Stimulated activated CD8-positive, alpha-beta memory T cell treated with anti-CD3 and anti-CD28 coated beads, Interleukin-12 subunit alpha, Interleukin-12 subunit beta, amount 100 ng/mL, for 4 hours (primary cell): ENCODE measurements around the gene MROH7.

Experiments used
- DNase-seq: peaks from one replicate; pipeline ENCODE4 v3.0.0-alpha.2; 2020; ENCODE audit warnings: low read depth

MROH7 gene

DNA sequence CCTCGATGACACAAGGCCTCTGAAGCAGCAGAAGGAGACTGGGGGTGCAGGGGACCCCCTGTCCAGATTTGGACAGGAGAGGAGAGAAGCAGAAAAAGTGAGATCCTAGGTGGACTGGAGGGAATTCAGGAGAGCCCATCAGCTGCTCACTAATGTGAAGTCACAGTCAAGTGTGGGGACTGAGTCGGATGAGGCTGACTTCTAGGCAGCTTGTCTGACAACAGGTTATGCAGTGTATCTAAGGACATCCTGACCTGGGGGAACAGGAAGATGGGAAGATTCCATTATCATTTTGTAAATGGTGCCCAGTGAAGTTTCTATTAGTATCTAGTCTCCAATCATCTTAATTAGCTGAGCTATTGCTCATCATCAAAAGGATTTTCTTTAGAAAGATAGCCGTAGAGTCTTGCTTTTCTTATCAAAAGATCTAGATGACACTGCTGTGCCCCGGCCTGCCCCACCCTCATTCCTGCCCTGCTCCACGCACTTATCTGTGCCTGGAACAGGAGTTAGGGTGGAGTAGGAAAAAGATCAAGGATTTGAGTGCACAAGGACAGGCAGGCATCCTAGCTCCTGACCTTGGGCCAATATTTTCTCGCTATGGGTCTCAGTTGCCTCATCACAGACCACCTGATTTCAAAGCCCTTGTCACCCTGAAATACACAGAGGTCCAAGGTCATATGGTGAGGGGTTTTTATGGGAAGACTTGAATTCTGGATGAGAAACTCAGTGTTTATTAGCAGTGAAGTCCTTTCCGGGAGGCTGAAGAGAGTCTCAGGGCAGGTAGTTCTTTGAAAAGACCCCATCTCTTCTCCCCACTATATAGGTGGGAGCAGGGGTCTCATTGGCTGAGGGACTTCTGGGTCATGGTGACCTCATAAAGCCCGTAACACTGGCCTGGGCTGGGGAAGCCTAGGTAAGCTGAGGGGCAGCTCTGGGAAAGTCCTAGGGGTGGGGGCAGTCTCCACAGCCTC, at the start of gene MROH7:
TSS of gene MROH7 (plus strand) at position 924 of the 974 bp plus-strand sequence. CDS start 11,141 bp downstream, outside the sequence.
- DNase-seq: no peak

DNA sequence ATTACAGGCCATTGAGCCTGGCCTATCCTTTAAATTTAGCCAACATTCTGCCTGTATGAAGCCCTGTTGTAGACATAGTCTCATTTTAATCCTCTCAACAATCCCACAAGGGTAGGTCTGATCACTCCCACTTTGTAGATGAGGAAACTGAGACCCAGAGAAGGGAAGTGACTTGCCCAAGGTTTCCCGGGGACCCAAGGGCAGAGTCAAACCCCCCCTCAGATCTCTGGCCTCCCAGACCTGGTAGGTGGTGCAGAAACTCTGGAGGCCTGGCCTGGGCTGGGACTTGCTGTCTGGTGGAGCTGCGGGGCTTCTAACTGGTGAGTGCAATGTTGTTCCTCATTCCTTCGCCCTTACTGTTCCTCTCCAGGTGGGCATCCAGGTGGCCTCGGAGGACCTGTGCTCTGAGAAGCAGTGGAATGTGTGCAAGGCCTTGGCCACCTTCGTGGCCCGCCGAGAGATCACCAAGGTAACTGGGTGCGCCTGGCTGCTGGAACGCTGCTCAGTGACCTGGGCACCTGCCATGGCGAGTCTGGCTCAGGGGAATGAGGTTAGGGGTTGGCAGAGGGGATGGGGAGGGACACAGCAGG, 47.9 kb upstream of the MROH7 start:
- DNase-seq: no peak

DNA sequence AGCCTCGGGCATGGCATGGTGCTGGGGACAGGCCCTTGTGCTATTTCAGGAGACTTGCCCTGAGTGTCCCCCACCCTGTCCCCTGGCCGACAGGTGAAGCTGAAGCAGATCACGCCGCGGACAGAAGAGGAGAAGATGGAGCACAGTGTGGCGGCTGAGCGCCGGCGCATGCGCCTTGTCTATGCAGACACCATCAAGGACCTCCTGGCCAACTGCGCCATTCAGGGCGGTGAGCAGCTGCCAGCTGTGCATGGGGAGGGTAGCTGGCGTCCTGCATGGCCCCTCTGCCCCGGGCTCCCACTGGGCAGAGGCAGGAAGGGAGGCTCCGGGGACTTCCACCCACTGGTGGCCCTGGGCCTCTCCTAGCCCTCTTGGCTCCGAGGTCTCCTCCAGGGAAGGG, 47.1 kb upstream of the MROH7 start:
- DNase-seq: no peak

DNA sequence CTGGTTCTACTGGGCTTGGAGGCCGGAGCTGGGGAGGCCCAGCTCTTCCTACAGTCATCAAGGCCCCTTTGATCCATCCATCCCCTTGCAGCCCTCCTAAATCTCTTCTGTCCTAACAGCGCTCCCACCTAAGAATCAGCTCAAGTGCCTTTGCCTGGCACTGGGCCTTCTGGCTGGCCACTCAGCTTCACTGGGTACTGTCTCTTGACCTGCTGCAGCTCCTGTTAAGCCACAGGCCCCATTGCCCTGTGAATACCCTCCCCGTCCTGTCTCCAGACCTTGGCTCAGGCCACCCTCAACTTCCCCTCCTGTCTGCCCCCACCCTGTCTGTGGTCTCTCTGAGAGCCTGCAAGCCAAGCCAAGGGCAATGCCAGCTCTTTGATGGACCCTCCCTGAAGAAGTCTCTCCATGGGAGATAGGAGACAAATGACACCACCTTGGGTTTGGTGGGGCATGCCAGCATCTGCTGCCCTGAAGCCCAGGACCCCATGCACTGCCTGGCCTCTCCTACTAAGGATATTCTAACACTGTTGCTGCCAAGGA, 45.6 kb upstream of the MROH7 start:
- no peak for DNase-seq

DNA sequence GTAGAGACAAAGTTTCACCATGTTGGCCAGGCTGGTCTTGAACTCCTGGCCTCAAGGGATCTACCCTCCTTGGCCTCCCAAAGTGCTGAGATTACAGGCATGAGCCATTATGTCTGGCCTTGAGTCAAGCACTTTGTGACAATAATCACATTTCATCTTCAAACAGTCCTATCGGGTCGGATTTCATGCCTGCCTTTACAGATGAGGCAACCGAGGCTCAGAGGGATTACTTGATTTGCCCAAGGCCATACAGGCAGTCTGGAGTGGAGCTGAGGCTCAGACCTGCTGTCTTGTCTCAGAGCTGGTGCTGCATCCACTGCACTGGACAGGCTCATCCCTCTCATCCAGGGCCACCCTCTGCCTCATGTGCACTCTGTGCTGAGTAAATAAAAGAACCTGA, 44.8 kb upstream of the MROH7 start:
- no peak for DNase-seq

- no peak for DNase-seq
Observed at GRCh38 chr1:54597455-54598030, 44.0 kb upstream of the MROH7 start.

DNA sequence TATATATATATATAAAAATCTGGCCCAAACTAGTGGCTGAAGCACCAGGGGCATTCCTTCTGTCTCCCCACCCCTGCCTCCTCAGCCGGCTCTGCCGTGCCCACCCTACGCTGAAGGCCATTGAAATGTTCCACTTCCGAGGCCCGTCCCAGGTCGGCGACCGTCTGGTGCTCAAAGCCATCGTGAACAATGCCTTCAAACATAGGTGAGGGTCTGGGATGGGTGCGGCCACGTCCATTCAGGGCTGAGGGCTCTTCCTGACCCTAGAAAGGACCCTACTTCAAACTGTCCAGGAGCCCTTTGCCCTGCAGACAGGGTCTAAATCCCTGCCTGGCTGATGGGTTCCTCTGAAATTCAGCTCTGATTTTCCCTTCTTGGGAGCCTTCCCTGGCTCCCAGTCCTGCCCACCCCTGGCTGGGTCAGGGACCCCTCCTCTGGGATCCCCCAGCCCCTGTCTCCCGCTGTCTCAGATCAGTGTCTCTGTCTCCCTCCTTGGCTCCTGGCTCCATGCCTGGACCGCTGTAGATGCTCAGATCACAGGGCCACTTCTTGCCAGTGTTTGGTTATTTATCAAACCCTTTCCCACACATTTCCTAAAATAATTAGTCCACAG, 42.3 kb upstream of the MROH7 start:
- no peak for DNase-seq

DNA sequence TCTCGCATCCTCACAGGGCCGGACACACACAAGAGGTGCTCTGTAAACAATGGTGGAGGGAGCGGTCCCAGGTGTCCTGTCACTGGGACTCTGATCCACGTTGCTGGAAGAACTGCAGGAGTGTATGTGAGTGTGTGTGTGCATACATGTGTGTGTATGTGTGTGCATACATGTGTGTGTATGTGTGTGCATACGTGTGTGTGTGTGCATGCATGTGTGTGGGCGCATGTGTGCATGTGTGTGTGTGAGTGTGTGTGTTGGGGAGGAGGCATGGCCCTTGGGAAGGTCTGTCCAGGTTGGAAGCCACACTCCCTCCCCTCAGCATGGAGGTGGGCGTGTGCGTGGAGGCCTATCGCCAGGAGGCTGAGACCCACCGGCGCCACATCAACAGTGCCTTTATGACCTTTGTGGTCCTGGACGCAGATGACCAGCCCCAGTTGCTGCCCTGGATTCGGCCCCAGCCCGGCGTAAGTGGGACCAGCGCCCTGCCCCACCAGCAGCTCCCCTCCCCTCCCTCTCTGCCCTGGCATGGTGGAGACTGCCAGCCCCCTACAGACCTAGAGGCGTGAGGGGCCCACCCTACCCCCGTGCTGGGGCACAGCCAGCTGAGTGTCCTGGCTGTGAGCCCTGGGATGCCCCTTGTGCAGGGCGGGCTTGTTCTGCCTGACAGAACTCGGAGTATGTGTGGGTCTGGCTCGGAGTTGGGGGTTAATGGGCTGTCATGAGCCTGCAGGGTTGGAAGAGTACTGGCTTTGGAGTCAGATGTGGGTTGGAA, 40.5 kb upstream of the MROH7 start:
- no peak for DNase-seq

DNA sequence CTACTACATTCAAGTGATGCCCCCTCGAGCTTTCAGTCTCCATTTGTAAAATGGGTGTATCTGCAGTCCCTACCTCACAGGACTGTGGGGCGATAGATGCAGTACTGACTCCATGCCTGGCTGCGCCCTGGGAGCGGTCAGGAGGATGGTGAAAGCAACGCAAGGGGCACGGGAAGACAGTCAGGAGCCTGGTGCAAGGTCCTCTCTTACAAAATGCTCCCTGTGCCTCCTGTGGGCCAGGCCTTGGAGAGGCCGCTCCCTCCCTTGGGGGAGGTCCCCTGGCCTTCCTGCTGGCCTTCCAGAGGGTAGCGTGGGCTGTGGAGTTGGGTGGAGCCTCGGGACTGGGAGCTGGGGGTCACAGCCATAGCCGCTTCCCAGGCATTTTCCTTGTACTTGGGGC, 39.9 kb upstream of the MROH7 start:
- DNase-seq: no peak

- no peak for DNase-seq
Observed at GRCh38 chr1:54602554-54602953, 39.0 kb upstream of the MROH7 start.

DNA sequence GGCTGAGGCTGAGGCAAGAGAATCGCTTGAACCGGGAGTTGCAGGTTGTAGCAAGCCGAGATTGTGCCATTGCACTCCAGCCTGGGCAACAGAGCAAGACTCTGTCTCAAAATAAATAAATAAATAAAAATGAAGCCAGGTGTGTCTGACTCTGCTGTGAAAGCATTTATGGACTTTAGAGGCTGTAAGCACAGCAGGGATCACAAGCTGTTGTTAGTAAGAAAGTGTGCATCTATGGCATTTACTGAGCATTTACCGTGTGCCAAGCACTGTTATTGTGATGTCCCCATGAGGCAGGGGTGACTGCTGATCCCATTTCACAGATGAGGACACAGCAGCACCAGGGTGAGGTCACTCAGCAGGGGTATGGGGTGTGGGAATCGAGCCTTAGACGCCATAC, 38.3 kb upstream of the MROH7 start:
- DNase-seq: no peak

- DNase-seq: no peak
Observed at GRCh38 chr1:54604051-54604450, 37.5 kb upstream of the MROH7 start.

DNA sequence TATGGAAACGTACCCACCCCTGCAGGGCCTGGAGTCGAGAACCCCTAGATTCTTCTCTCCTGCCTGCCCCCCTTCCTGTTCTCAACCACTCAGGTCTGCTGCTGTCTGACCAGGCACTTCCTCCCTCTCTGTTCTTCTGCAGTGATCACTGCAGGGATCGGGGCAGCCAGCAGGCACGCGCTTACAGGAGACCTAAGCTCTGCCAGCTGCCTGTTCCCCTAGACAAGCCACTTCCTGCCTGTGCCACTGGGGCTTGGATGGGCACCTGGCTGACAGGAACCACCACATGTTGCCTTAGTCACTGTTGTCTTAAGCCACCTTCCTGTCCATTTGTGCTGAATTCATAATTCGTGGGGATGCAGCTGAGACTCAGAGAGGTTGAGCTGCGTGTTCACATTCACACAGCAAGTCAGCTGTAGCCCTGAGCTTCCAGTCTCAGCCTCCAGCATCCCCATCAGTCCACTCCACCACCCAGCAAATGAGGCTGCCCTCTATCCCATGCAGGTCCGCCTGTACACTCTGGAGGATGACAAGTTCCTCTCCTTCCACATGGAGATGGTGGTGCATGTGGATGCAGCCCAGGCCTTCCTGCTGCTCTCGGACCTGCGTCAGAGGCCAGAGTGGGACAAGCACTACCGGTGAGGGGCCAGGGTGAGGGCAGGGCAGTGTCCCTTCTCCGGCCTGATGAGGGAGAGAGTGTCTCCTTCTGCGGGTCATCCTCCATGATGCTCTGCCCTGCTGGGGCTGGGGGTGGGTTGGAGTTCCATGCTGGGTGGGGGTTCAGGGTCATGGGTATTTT, 36.8 kb upstream of the MROH7 start:
- no peak for DNase-seq

DNA sequence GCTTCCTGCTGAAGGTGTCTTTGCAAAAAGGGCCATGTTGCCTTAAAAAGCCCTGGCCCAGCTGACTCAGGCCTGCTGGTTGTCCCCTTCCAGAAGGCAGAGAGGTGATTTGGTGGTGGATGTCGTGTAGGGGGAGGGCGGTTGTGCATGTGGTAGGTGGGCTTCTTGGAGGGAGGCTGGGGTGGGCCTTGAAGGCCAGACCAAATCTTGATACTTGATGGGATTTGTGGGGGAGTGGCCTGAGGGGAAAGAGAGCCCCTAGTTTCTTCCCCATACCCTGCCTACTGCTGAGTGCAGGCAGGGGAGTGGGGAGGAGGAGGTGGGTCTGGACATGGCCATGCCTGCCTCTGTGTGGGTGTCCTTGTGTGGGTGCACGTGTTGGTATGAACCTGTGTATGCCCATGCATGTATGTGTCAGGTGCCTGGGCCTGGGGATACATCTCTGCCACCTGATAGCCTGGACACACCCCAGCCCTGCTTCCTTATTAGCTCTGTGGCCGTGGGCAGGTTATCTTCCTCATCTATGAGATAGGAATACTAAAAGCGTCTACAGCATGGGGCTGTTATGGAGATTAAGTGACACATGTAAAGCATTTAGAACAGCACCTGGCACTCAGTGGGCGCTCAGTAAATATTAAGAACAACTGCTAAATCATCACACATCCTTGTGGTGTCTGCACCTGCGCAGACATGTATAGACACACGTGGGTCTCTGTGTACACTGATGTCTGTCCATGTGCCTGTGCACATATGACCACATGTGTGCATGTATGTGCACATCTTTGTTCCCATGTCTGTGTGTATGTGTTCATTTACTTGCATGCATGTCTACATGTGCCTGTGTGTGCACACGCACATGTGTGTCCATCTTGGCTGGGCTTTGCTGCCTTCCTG, 35.2 kb upstream of the MROH7 start:
- no peak for DNase-seq

- DNase-seq: no peak
Observed at GRCh38 chr1:54606990-54607325, 34.6 kb upstream of the MROH7 start.

GRCh38 chr1:54607821-54608565, 33.6 kb upstream of the MROH7 start:
- DNase-seq: no peak

GRCh38 chr1:54608566-54609230, 32.9 kb upstream of the MROH7 start:
- no peak for DNase-seq

GRCh38 chr1:54609301-54609921, 32.2 kb upstream of the MROH7 start:
- DNase-seq: no peak
